Adrenal gland (tissue), 5 donors: Measurements from ENCODE around the gene CARD9.

Experiments used
- CTCF ChIP-seq, 6 experiments: fragments of 450-650 bp in 4 of 6; fragments of 200-600 bp in 2 of 6; sonication (generic) in 1 of 6; IDR thresholded peaks; 1 replicate in 5 of 6; 2 replicates in 1 of 6; pipeline versions ENCODE4 v1.5.1 to v1.8.0; 2016 to 2021; ENCODE audit warnings: antibody characterized with exemption in 6 of 6, mild to moderate bottlenecking in 2 of 6, moderate library complexity in 1 of 6
- POLR2A ChIP-seq, 2 donors: fragments of 450-650 bp; IDR thresholded peaks; one replicate each; pipeline ENCODE4 v1.6.1; 2017; ENCODE audit warnings: antibody characterized with exemption in 2 of 2, mild to moderate bottlenecking in 2 of 2, moderate library complexity in 1 of 2
- donor health status: DM: no; HTN: no; CAD: no.

- TF ChIP-seq CTCF (IDR thresholded peaks at IDR 0.05) (peak in 1 of 6 experiments; percentile 0), POLR2A (IDR thresholded peaks at IDR 0.05) (no peak)
Observed at GRCh38 chr9:136346157-136346481, 27.4 kb downstream of the CARD9 start.
